K562 (cell line): ENCODE results near the gene DAPK1. TPM values are rescaled to one million over a fixed set of nuclear protein-coding genes. Genes with fewer than 3 reads are reported as not detected.

Source experiments
- CHCHD3 ChIP-seq: fragments of 250-450 bp; sonication (Bioruptor Pico); IDR thresholded peaks from 2 replicates; pipeline ENCODE4 v2.1.2; 2022; ENCODE audit warnings: mild to moderate bottlenecking
- CHD4 ChIP-seq: fragments of 200-600 bp; sonication (generic); IDR thresholded peaks from 3 replicates; pipeline ENCODE4 v1.6.1; 2012; ENCODE audit warnings: low read depth, mild to moderate bottlenecking, mixed read lengths, low read length, inconsistent platforms; ENCODE audit not compliant: insufficient read depth, insufficient replicate concordance, poor library complexity, severe bottlenecking
- EP400 ChIP-seq: fragments of 450-650 bp; IDR thresholded peaks from 2 replicates; pipeline ENCODE4 v1.6.1; 2017; ENCODE audit warnings: antibody characterized with exemption, mild to moderate bottlenecking, moderate library complexity
- ETV6 ChIP-seq, 3 experiments: fragments of 150-350 bp in 1 of 3; sonication (generic) in 1 of 3; formaldehyde crosslinking in 1 of 3; IDR thresholded peaks; 2 replicates each; pipeline versions ENCODE4 v1.6.1 to v1.8.0; 2014 to 2022; ENCODE audit warnings: borderline replicate concordance in 2 of 3, low read depth in 2 of 3, antibody characterized with exemption in 1 of 3, low read length in 1 of 3, mild to moderate bottlenecking in 1 of 3, missing genetic modification reagents in 1 of 3
- GABPA ChIP-seq: fragments of 200-800 bp; sonication (Bioruptor generic); conservative IDR thresholded peaks from 2 replicates; pipeline ENCODE4 v1.6.1; 2016; ENCODE audit warnings: low read depth, missing genetic modification characterization, missing compliant biosample characterization
- IRF9 ChIP-seq: fragments of 450-650 bp; IDR thresholded peaks from 2 replicates; pipeline ENCODE4 v1.6.1; 2016; ENCODE audit warnings: missing biosample characterization, missing genetic modification characterization
- KLF16 ChIP-seq: IDR thresholded peaks from 2 replicates; pipeline ENCODE4 v1.6.1; 2016; ENCODE audit warnings: antibody characterized with exemption
- MAFF ChIP-seq: IDR thresholded peaks from 2 replicates; pipeline ENCODE4 v1.6.1; 2012; ENCODE audit warnings: low read length, improper control_type of control experiment
- MNT ChIP-seq, 2 experiments: fragments of 450-650 bp; conservative IDR thresholded peaks; 2 replicates each; pipeline ENCODE4 v1.6.1; 2017; ENCODE audit warnings: mild to moderate bottlenecking in 2 of 2, moderate library complexity in 2 of 2
- SMARCE1 ChIP-seq: fragments of 450-650 bp; IDR thresholded peaks from 2 replicates; pipeline ENCODE4 v1.7.1; 2016; ENCODE audit warnings: mild to moderate bottlenecking
- TFAP4 ChIP-seq: sonication (generic); formaldehyde crosslinking; IDR thresholded peaks from 2 replicates; pipeline ENCODE4 v1.8.0; 2022; ENCODE audit warnings: missing genetic modification reagents, mild to moderate bottlenecking, moderate library complexity, borderline replicate concordance
- ZBTB40 ChIP-seq, 2 experiments: fragments of 450-650 bp in 1 of 2; sonication (generic) in 1 of 2; formaldehyde crosslinking in 1 of 2; IDR thresholded peaks; 2 replicates each; pipeline versions ENCODE4 v1.7.1 to v1.9.0; 2016 to 2022; ENCODE audit warnings: inconsistent platforms in 1 of 2, mild to moderate bottlenecking in 1 of 2, missing genetic modification reagents in 1 of 2
- polyA plus RNA-seq, 8 experiments: library from polyadenylated mRNA; depleted of rRNA in 4 of 8; stranded (reverse) in 5 of 8; unstranded in 3 of 8; fragments of >200 nt; fragmentation: Nextera tagmentation in 2 of 8; fragmentation: Illumina TruSeq in 1 of 8; extraction: Ambion mirVana in 2 of 8; extraction: Trizol in 1 of 8; gene quantifications; 2 replicates each; pipeline versions ENCODE4 v1.2.1 to v1.2.3, GENCODE V29; 2011 to 2014; ENCODE audit warnings: inconsistent platforms in 1 of 8, missing spikeins in 1 of 8
- total RNA-seq, 7 experiments: library from RNA; depleted of rRNA in 6 of 7; stranded (reverse); fragments of >200 nt in 6 of 7; fragmentation: Illumina TruSeq in 2 of 7; extraction: Trizol in 2 of 7; gene quantifications; 2 replicates each; pipeline versions ENCODE4 v1.2.1 to v1.2.3, GENCODE V29; 2011 to 2021; ENCODE audit warnings: low replicate concordance in 1 of 7

The DAPK1 gene
- total and polyA plus RNA-seq, 9 of the 15 experiments (the other 6 are each of a cell fraction or from before 2014, with no cell fraction given), result 1.7 to 26.4 (median 15.8) TPM

GRCh38 chr9:87714819-87715218 lies 217.2 kb downstream of the DAPK1 start (continued):
- TF ChIP-seq ZBTB40 (IDR thresholded peaks at IDR 0.05), result peak; percentile 72
- TF ChIP-seq ZBTB40 (CRISPR knock-in tag; IDR thresholded peaks at IDR 0.05), result 0 out of 2 replicates have a peak, but pooled peaks have one; percentile 30
- TF ChIP-seq SMARCE1, result peak; percentile 82; the same call in 1 of the 2 replicates
- TF ChIP-seq CHCHD3, result no peak
- no peak; the same call in 1 of the 2 replicates for TF ChIP-seq MAFF
- no peak for TF ChIP-seq CHD4
- TF ChIP-seq IRF9 (tag), result peak; percentile 93
- TF ChIP-seq MNT (conservative IDR thresholded peaks at IDR 0.05), result peak in 1 of 2 experiments; percentile 52; a peak in 1 of 4 replicates
- TF ChIP-seq ETV6 (IDR thresholded peaks at IDR 0.05; ENCODE audit: borderline replicate concordance in 1 of 2, low read depth in 2 of 2, low read length in 1 of 2), result 0 out of 4 replicates have a peak, but pooled peaks of 1 of the 2 experiments have one; percentile 25
- no peak for TF ChIP-seq ETV6 (CRISPR knock-in tag; IDR thresholded peaks at IDR 0.05; ENCODE audit: borderline replicate concordance)
- peak; percentile 34; the same call in 1 of the 2 replicates for TF ChIP-seq EP400
- peak; percentile 96 for TF ChIP-seq TFAP4 (CRISPR knock-in tag)
- TF ChIP-seq KLF16, result peak; percentile 88
- 0 out of 2 replicates have a peak, but pooled peaks have one; percentile 15 for TF ChIP-seq GABPA (tag)
